ENCODE data around the gene CEP192. TPM values are rescaled to one million over a fixed set of nuclear protein-coding genes. Genes with fewer than 3 reads are reported as not detected.

CEP192 gene
- total and polyA plus RNA-seq, 2 experiments from 2014 or later: 8.4 to 26.3 TPM

DNA sequence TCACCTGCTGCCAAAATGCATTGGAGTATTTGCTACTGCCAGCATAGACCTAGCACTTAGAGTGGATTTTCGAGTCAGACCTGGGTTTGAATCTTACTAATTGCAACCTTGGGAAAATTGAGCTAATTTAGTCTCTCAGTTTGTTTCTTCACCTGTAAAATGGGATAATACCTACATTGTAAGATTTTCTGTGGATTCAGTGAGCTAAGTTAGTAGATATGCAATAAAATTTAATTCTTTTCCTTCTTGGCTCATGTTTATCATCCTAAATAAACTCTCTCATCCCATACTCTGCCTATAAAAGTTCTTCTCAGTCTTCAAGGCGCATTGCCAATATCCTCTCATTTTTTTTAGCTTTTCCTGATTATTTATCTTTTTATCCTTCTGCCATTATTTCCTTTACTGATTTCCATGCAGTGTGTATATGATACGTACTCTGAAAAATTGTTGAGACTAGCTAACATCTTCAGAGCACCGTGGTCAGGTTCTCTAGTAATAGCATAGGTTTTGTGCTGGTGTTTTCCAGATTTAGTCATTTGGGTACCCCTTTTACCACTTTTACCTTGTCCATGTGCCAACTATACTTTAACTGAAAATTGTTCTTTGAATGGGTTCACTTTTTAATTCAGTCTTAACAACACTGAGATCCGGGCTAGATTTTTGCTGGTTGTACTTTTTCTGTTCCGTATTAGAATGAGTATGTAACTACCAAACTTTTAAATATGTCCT, 7.3 kb downstream of the CEP192 start:
- no peak for DNase-seq (ENCODE audit: low read depth in 1 of 2, low spot score in 1 of 2)
- H3K27me3 ChIP-seq: no peaks in the 10 kb centered on the region
- no peaks in the 10 kb centered on the region for H3K9me3 ChIP-seq (ENCODE audit: low read depth)
- H3K4me3 ChIP-seq: no peak overlapping the region
- H3K36me3 ChIP-seq: peaks cover 10% of the 10 kb centered on the region
- TF ChIP-seq, protein P1, sequence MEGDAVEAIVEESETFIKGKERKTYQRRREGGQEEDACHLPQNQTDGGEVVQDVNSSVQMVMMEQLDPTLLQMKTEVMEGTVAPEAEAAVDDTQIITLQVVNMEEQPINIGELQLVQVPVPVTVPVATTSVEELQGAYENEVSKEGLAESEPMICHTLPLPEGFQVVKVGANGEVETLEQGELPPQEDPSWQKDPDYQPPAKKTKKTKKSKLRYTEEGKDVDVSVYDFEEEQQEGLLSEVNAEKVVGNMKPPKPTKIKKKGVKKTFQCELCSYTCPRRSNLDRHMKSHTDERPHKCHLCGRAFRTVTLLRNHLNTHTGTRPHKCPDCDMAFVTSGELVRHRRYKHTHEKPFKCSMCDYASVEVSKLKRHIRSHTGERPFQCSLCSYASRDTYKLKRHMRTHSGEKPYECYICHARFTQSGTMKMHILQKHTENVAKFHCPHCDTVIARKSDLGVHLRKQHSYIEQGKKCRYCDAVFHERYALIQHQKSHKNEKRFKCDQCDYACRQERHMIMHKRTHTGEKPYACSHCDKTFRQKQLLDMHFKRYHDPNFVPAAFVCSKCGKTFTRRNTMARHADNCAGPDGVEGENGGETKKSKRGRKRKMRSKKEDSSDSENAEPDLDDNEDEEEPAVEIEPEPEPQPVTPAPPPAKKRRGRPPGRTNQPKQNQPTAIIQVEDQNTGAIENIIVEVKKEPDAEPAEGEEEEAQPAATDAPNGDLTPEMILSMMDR (IDR thresholded peaks at IDR 0.05; ENCODE audit: low read depth, low read length): no peak
- H3K27ac ChIP-seq: no peak overlapping the region
- H3K4me1 ChIP-seq (ENCODE audit: low read depth): peaks cover 3% of the 10 kb centered on the region

GRCh38 chr18:13003466-13003896, 12.3 kb downstream of the CEP192 start:
- Histone ChIP-seq H3K27me3 (no peaks in the 10 kb centered on the region), H3K4me1 (ENCODE audit: low read depth) (no peaks in the 10 kb centered on the region), H3K9me3 (ENCODE audit: low read depth) (no peaks in the 10 kb centered on the region), H3K36me3 (peaks cover 12% of the 10 kb centered on the region), H3K27ac (no peak overlapping the region), H3K4me3 (no peak overlapping the region)
- TF ChIP-seq, protein P1 (IDR thresholded peaks at IDR 0.05; ENCODE audit: low read depth, low read length): peak; percentile 65
- DNase-seq (ENCODE audit: low read depth in 1 of 2, low spot score in 1 of 2): peak; percentile 48 to 87

GRCh38 chr18:13004396-13004795, 13.2 kb downstream of the CEP192 start:
- Histone ChIP-seq H3K27ac (no peak overlapping the region), H3K4me1 (ENCODE audit: low read depth) (no peaks in the 10 kb centered on the region), H3K27me3 (no peaks in the 10 kb centered on the region), H3K9me3 (ENCODE audit: low read depth) (no peaks in the 10 kb centered on the region), H3K36me3 (peaks cover 17% of the 10 kb centered on the region), H3K4me3 (no peak overlapping the region)
- TF ChIP-seq, protein P1 (IDR thresholded peaks at IDR 0.05; ENCODE audit: low read depth, low read length): no peak
- no peak for DNase-seq (ENCODE audit: low read depth in 1 of 2, low spot score in 1 of 2)

- TF ChIP-seq, protein P1 (IDR thresholded peaks at IDR 0.05; ENCODE audit: low read depth, low read length): no peak
- no peaks in the 10 kb centered on the region for H3K27me3 ChIP-seq
- H3K4me1 ChIP-seq (ENCODE audit: low read depth): no peaks in the 10 kb centered on the region
- no peak overlapping the region for H3K27ac ChIP-seq
- H3K4me3 ChIP-seq: no peak overlapping the region
- DNase-seq (ENCODE audit: low read depth in 1 of 2, low spot score in 1 of 2): no peak
- H3K36me3 ChIP-seq: peaks cover 24% of the 10 kb centered on the region
- no peaks in the 10 kb centered on the region for H3K9me3 ChIP-seq (ENCODE audit: low read depth)
These were observed 14.1 kb downstream of the CEP192 start for GRCh38 chr18:13005289-13005688.

GRCh38 chr18:13006531-13007247, 15.5 kb downstream of the CEP192 start:
- no peak overlapping the region for H3K27ac ChIP-seq
- H3K36me3 ChIP-seq: peaks cover 23% of the 10 kb centered on the region
- TF ChIP-seq, protein P1 (IDR thresholded peaks at IDR 0.05; ENCODE audit: low read depth, low read length): no peak
- no peaks in the 10 kb centered on the region for H3K27me3 ChIP-seq
- DNase-seq (ENCODE audit: low read depth in 1 of 2, low spot score in 1 of 2): no peak
- no peaks in the 10 kb centered on the region for H3K4me1 ChIP-seq (ENCODE audit: low read depth)
- H3K9me3 ChIP-seq (ENCODE audit: low read depth): no peaks in the 10 kb centered on the region
- H3K4me3 ChIP-seq: no peak overlapping the region
